NCI-H526 treated with DMSO at 0.1 percent for 48 hours (cell line): ENCODE measurements around the gene MDM2.
"Not testable (repeated sequence)": the region's sequence is repeated elsewhere in the genome, so short reads cannot be mapped to it uniquely, and the experiment has no call there.

Experiments
- DNase-seq: peaks from one replicate; lab custom pipeline; 2025; lab: John Stamatoyannopoulos, UW

Gene MDM2

DNA sequence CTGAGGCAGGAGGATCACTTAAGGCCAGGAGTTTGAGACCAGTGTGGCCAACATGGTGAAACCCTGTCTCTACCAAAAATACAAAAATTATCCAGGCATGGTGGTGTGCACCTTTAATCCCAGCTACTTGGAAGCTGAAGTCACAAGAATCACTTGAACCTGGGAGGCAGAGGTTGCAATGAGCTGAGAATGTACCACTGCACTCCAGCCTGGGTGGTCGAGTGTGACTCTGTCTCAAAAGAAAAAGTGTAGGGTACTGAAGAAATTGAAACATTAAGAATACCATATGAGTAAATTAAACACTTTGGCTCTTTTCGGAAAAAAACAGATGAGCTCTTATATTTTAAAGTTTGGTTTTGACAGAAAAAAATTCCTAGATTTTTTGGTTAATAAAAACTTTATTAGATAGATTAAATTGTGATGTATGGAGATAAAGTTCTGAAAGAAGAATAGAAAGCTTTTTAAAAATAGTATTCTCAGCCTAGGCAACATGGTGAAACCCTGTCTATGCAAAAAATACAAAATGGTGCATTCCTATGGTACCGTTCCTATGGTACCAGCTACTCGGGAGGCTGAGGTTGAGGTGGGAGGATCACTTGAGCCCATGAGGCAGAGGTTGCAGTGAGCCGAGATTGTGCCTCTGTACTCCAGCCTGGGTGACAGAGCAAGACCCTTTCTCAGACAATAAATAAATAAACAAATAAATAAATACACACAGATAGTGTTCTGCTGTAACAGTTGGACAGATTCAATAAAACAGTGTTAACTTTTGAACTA lies 20.1 kb downstream of the MDM2 start:
- DNase-seq: no peak

DNA sequence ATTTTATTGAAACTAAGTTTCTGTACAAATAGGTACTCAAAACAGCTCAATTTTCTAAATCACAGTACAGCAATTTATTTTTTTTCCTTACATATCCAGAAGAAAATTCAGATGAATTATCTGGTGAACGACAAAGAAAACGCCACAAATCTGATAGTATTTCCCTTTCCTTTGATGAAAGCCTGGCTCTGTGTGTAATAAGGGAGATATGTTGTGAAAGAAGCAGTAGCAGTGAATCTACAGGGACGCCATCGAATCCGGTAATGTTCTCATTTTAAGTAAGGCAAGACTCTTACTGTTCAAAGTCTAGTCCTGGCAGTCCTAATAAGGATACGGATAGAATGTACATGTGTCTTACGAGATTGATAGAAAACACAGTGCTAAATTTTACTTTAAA lies 20.7 kb downstream of the MDM2 start:
- DNase-seq: no peak

DNA sequence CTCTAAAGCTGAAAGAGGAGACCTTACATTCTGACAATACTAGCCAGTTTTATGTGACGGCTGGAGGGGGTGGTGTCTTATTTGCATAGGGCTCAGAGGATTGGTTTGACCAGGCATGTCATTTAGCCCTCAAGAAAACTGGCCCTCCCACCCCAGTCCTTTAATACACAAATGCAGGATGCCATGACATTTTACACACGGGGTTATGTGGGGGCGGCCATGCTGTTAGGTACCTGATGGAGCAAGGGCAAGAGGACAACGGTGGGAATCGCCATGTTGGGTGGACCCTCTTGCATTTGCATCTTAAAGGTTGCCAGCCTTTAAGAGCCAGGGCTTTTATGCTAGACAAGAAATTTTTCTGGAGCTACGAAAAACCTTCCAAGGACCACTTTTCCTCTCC lies 23.3 kb downstream of the MDM2 start:
- no peak for DNase-seq

DNA sequence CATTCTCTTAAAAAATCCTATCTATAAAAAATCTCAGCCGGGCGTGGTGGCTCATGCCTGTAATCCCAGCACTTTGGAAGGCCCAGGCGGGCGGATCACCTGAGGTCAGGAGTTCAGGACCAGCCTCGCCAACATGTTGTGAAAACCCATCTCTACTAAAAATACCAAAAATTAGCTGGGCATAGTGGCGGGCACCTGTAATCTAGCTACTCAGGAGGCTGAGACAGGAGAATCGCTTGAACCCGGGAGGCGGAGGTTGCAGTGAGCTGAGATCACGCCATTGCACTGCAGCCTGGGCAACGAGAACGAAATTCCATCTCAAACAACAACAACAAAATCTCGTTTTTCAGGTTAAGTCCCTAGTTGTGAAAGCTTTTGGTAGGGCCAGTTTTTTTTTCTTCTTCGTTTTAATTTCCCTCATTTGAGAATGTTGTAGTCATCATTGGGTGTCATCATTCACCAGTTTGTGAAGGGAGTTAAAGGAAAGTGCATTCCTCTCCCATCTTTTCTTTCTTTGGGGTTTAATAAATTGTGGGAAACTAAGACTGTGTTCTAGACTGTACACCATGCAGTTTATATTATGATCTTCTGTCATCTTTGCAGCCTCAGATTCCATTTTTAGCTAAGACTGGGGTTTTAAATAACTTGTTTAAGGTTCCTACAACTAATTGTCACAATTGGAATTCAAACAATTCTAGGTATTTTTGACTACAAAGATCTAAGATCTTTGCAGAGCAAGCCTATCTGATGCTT lies 23.9 kb downstream of the MDM2 start:
- DNase-seq: no peak

DNA sequence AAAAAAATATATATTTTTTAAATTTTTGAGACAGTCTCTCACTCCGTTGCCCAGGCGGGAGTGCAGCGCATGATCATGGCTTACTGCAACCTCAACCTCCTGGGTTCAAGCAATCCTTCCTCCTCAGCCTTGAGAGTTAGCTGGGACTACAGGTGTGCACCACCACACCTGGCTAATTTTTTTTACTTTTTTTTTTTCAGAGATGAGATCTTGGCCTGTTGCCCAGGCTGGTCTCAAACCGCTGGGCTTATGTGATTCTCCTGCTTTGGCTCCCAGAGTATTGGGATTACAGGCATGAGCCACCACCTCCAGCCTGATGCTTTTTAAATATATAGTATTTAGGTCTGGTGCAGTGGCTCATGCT lies 24.5 kb downstream of the MDM2 start:
- no peak for DNase-seq

DNA sequence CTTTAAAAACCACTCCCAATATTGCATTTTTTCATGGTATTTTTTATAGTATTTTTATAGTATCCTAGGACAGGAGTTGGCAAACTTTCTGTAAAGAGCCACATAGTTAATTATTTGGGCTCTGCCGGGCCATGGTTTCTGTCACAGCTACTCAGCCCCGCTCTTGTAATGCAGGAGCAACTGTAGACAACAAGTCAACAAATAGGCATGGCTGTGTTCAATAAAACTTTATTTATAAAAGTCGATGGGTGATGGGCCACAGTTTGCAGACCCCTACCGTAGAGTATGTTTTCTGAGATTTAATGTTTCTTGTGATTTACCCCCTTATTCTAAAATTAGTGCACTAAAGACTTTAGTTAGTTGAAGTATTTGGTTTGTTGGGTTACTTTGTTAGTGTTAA lies 25.5 kb downstream of the MDM2 start:
- no peak for DNase-seq

DNA sequence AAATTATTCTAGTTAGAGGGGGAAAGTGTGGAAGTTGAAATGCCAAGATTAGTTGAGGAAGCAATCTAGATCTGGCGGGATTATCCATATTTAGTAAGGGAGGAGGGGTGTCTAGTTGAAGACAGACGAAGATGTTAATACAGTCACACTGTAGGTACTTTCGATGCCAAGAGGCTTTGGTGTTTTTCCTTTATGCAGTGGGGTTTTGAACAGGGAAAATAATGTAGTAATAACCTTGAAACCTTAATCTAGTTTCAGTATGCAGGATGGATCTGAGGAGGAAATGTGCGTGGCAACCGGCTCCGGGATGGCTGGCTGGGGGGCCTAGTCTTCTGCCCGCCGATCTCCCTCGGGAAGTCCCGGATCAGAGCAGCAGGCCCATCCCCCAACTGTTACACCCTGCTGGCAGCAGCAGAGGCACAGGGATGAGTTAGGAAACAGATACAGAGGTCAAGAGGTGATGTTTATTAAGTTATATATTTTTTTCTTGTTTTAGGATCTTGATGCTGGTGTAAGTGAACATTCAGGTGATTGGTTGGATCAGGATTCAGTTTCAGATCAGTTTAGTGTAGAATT lies 27.4 kb downstream of the MDM2 start:
- no peak for DNase-seq

DNA sequence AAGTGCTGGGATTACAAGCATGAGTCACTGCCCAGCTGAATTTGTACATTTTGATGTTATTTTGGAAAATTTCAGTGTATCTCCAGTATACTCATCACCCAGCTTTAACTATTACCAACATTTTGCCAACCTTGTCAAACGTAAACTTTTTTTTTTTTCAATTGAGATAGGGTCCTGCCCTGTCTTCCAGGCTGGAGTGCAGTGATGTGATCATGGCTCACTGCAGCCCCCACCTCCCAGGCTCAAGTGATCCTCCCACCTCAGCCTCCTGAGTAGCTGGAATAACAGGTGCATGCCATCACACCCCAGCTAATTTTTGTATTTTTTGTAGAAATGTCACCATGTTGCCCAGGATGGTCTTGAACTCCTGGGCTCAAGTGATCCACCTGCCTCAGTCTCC lies 29.2 kb downstream of the MDM2 start:
- no peak for DNase-seq

DNA sequence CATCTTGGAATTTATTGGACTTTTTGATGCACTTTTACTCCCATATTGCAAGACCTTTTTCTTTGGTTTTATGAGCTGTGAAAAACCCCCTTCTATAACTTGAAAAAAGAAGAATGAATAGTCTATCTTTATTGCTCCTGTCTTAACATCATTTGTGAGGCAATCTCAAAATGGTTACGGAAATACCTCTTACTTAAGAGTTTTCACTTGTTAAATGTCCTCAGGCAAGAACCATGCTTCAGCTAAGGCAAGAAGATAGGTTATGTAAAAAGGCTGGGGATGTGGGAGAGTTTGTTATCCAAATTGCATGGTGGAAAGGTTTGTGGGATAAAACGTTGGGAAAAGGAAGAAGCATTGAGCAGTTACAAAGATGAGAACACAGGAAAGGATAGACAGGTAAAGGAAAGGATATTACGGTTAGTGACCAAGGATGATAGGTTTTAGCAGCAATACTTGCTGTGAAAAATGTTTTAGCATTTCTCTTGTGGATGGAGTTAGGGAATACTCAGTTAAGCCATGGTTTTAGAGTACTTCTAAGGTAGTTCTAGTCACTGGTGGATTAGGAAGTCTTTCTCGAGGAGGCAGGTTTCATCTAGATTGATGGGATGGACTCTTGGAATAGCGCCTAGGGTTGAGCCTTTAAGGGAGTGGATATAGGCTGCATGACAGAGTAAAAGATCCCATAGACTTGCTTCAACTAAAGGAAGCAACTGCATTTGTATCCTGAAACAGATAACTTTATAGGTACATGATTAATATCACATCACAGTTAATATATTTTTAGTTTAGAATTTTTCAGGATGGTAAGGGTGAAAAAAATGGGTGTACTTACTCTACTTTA lies 30.3 kb downstream of the MDM2 start:
- no peak for DNase-seq

DNA sequence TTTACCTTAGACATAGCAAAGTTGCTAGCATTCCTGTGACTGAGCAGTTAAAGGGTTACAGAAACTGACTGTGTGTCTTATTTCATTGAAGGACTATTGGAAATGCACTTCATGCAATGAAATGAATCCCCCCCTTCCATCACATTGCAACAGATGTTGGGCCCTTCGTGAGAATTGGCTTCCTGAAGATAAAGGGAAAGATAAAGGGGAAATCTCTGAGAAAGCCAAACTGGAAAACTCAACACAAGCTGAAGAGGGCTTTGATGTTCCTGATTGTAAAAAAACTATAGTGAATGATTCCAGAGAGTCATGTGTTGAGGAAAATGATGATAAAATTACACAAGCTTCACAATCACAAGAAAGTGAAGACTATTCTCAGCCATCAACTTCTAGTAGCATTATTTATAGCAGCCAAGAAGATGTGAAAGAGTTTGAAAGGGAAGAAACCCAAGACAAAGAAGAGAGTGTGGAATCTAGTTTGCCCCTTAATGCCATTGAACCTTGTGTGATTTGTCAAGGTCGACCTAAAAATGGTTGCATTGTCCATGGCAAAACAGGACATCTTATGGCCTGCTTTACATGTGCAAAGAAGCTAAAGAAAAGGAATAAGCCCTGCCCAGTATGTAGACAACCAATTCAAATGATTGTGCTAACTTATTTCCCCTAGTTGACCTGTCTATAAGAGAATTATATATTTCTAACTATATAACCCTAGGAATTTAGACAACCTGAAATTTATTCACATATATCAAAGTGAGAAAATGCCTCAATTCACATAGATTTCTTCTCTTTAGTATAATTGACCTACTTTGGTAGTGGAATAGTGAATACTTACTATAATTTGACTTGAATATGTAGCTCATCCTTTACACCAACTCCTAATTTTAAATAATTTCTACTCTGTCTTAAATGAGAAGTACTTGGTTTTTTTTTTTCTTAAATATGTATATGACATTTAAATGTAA lies 31.5 kb downstream of the MDM2 start:
- no peak for DNase-seq

DNA sequence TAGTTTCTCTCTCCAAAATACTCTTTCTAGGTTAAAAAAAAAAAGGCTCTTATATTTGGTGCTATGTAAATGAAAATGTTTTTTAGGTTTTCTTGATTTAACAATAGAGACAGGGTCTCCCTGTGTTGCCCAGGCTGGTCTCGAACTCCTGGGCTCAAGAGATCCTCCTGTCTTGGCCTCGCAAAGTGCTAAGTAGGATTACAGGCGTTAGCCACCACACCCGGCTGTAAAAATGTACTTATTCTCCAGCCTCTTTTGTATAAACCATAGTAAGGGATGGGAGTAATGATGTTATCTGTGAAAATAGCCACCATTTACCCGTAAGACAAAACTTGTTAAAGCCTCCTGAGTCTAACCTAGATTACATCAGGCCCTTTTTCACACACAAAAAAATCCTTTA lies 33.2 kb downstream of the MDM2 start:
- DNase-seq: not testable (repeated sequence)

DNA sequence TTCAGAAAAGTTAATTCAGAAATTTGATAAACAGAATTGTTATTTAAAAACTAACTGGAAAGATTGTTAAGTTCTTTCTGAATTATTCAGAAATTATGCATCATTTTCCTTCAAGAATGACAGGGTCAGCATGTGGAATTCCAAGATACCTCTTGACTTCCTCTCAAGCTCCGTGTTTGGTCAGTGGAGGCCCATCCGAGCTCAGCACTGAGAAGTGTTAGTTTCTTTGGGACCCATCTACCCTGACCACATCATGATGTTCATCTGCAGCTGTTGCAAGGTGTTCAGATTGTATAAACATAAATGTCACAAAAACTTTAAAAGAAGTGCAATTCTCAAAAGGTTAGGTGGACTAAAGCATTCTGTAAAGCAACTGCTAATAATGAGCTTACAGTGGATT lies 33.7 kb downstream of the MDM2 start:
- no peak for DNase-seq

DNA sequence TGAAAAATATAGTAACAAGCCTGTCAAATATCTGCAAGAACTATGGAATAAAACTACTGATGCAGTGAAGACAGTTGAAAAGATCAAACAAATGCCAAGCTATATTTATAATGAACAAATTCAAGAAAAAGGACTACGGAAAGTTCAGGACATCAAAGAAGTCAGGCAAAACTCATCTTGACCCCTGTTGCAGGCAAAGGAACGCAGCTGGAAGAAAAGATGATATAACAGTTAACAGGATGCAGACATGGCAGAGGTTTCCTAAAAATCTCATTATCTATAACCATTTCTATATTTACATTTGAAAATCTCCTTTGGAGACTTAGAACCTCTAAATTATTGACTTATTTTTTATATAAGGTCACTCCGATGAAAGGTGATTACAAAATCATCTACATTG lies 34.1 kb downstream of the MDM2 start:
- no peak for DNase-seq

DNA sequence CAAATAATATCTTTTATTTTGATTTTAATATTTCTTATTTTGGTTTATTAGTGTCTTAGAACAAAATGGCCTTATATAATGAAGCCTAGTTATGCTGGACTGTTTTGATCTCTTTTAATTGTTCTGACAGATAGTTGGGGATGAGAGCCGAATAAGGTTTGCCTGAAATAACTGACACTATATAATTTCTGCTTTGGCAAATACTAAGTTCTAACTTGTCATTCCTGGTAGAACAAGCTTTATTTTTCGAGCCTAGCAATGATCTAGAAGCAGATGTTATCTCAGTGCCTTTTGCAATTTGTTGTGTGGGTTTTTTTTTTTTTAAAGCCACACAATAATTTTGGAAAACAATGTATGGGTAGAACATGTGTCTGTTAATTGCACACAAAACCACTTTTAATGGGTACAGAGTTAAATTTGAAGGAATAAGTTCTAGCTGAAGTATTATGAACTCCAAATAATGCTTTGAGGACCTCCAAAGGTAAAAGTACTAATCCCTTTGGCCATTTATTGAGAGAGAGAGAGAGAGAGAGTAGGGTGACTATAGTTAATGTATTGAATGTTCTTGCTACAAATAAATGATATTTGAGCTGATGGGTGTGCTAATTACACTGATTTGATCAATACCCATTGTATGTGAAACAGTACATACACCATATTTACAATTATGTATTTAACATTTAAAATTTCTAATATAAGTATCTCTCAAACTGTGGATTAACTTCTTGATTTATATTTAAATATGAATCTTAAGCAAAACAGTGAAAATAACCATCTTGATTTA lies 35.0 kb downstream of the MDM2 start:
- DNase-seq: no peak

DNA sequence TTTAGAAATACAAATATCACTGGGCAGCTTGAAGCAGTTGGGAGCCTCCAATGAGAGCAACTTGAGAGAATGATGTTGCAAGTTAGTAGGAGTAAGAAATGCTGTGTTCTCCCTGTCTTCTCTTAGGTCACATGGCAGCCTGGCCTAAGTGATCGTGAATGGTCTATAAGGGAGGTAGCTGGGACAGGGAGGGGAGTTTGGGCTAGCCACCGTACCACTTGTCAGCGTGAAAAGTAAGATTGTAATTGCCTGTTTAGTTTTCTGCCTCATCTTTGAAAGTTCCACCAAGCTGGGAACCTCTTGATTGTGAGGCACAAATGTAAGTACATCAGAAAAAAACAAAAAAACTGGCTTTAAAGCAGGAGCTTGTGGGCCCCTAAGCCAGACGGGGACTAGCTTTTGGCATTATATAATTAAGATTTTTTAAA lies 36.4 kb downstream of the MDM2 start:
- no peak for DNase-seq

DNA sequence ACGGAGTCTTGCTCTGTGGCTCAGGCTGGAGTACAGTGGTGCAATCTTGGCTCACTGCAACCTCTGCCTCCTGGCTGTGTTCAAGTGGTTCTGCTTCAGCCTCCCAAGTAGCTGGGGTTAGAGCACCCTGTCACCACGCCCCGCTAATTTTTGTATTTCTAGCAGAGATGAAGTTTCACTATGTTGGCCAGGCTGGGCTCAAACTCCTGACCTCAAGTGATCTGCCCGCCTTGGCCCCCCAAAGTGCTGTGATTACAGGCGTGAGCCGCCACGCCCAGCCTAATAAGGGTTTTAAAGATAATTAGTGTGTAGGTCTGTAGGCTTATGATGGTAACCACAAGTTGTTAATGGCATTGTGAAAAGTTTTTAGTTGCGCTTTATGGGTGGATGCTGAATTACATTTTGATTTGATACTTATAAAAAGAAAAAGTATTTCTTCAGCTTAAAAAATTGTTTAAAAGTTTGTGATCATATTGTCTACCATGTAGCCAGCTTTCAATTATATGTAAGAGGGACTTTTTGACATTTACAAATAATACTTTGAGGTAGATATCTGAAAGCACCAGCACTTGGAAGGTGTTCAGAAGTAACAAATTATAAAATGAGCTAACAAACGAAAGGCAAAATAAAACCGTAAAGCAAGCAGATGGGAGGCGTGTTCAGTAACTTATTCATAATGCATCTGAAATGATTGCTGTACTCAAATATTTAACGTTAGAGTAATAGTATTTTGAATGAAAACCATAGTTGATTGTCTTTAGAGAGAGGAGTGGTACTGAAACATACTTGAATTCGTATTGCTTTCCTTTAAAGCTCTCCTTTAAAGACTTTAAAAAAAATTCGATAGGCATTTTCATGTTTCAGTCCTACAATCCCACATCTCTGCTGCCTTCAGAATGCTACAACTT lies 37.1 kb downstream of the MDM2 start:
- DNase-seq: no peak

DNA sequence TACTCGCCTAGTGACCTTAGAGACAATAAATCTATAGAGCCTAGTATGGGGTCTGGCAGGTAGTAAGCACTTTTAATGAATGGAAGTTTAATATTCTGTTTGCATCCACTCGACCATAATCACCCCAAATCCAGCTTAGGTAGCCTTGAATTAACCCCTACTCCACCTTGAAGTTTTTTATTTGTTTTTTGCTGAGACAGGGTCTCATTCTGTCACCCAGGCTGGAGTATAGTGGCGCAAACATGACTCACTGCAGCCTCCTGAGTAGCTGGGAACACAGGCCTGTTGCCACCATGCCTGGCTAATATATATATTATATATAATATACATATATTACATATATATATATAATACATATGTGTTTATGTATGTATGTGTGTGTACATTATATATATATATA lies 38.8 kb downstream of the MDM2 start:
- no peak for DNase-seq

DNA sequence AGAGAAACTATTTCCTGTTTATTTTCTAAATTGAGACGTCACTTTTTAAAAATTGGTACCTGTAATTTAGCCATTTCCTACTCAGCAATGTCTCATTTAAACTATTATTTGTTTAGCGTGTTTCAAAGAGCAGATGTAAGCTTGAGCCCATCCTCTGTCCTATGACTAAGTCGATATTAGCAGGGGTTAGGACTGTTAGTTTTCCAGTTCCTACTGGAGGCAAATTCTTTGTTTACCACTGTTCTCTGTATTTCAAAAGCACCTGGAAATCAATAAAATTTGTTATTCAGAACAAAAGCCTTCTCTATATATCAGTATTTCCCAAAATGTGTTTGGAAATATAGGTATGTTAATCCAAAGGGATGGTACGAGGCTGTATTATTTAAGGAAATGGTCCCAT lies 42.4 kb downstream of the MDM2 start:
- DNase-seq: no peak

DNA sequence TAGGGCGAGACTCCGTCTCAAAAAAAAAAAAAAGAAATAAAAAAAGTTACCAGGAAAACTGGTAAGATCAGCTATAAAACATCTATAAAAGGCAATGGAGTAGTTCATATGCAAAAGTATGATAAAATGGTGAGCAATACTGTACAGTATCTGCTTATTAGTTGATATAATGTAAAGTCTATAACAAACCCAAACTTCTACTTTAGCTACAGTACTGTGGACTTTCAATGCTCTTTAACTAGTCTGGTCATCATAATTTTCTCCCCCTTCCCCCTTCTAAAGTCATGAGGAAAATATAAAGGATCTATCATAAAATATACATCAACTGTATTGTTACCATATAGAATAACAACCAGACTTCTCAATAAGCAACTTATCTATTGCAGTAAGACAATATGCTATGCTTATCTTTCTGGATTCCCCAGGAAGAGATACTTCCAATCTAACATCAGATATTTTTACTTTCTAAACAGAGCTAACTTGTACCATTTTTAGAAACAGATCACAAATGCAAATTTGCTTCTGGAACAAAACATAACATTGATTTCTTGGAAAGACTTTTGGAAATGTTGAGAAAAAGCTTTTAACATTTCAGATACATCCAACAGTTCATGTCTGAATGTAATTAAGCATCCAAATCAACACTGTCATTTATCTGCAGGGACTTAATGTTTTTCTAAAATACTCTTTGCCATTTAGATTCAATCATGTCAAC lies 43.8 kb downstream of the MDM2 start:
- no peak for DNase-seq
